Astrocyte (in vitro differentiated cells and primary cell): Measurements from ENCODE around the gene CLN5.

Experiments used
- EZH2 ChIP-seq: IDR thresholded peaks from 2 replicates; pipeline ENCODE4 v1.6.1; 2012; ENCODE audit warnings: mild to moderate bottlenecking, low read length, inconsistent platforms; ENCODE audit not compliant: insufficient read depth
- TF ChIP-seq, protein P1 (sequence below): IDR thresholded peaks from 2 replicates; pipeline ENCODE4 v1.5.1; 2011; ENCODE audit warnings: low read depth, mild to moderate bottlenecking, inconsistent platforms, low read length, moderate library complexity; ENCODE audit not compliant: insufficient read depth

DNA sequence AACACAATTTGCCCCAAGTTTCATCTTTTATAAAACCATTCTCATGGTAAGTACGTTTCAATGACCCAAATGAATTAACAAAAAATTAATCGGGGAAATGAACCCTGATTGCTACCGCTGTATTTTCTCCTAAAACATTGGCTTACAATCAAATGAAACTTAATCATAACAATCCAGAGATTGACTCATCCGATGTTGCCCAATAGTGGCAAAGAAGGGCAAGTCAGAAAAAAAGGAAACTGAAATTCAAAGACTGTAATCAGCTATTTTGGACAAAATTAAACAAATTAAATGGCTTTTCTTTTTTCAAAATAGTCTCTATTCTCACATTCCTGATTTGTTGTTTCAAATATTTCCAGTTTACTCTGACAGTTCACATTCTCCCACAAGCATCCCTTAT is 47.4 kb upstream of the CLN5 start:
- TF ChIP-seq, protein P1, sequence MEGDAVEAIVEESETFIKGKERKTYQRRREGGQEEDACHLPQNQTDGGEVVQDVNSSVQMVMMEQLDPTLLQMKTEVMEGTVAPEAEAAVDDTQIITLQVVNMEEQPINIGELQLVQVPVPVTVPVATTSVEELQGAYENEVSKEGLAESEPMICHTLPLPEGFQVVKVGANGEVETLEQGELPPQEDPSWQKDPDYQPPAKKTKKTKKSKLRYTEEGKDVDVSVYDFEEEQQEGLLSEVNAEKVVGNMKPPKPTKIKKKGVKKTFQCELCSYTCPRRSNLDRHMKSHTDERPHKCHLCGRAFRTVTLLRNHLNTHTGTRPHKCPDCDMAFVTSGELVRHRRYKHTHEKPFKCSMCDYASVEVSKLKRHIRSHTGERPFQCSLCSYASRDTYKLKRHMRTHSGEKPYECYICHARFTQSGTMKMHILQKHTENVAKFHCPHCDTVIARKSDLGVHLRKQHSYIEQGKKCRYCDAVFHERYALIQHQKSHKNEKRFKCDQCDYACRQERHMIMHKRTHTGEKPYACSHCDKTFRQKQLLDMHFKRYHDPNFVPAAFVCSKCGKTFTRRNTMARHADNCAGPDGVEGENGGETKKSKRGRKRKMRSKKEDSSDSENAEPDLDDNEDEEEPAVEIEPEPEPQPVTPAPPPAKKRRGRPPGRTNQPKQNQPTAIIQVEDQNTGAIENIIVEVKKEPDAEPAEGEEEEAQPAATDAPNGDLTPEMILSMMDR, result no peak
- TF ChIP-seq EZH2, result no peak
